OCI-LY3 (cell line): ENCODE data around the gene TTC17.

Experiments
- CTCF ChIP-seq: fragments of 200-600, 300-600 bp; sonication (generic); IDR thresholded peaks from 2 replicates; pipeline ENCODE4 v1.5.1; 2014; ENCODE audit warnings: antibody characterized with exemption, low read length, low read depth
- EZH2phosphoT487 ChIP-seq: fragments of 200-600 bp; shearing (Covaris generic); IDR thresholded peaks from 2 replicates; pipeline ENCODE4 v1.6.1; 2018; ENCODE audit warnings: antibody characterized with exemption, mixed run types, low read depth

GRCh38 chr11:43489869-43490465, 131.2 kb downstream of the TTC17 start:
- TF ChIP-seq CTCF (no peak), EZH2phosphoT487 (no peak)
